NCI-H1436 (cell line): ENCODE measurements around the gene ZSCAN16.

Experiments
- DNase-seq: peaks from one replicate; lab custom pipeline; 2025; lab: John Stamatoyannopoulos, UW

ZSCAN16 gene

DNA sequence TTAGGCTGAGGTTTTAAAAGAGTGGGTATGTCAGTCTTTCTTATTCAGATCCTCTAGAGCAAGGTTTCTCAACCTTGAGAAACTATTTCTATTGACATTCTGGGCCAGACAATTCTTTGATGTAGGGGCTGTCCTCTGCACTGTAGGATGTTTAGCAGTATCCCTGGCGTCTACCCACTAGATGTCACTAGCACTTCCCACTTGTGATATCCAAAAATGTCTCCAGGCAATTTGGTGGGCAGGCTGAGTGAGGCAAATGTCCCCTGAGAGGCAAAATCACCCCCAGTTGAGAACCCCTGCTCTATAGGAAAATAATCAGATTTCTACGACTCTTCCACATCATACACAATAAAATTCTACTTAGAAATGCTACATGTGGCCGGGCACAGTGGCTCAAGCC lies 9.6 kb downstream of the ZSCAN16 start:
- peak; percentile 8 for DNase-seq

- no peak for DNase-seq
Observed at GRCh38 chr6:28134716-28135115, 10.3 kb downstream of the ZSCAN16 start.

- DNase-seq = no peak
Observed at GRCh38 chr6:28135393-28135792, 11.0 kb downstream of the ZSCAN16 start.

DNA sequence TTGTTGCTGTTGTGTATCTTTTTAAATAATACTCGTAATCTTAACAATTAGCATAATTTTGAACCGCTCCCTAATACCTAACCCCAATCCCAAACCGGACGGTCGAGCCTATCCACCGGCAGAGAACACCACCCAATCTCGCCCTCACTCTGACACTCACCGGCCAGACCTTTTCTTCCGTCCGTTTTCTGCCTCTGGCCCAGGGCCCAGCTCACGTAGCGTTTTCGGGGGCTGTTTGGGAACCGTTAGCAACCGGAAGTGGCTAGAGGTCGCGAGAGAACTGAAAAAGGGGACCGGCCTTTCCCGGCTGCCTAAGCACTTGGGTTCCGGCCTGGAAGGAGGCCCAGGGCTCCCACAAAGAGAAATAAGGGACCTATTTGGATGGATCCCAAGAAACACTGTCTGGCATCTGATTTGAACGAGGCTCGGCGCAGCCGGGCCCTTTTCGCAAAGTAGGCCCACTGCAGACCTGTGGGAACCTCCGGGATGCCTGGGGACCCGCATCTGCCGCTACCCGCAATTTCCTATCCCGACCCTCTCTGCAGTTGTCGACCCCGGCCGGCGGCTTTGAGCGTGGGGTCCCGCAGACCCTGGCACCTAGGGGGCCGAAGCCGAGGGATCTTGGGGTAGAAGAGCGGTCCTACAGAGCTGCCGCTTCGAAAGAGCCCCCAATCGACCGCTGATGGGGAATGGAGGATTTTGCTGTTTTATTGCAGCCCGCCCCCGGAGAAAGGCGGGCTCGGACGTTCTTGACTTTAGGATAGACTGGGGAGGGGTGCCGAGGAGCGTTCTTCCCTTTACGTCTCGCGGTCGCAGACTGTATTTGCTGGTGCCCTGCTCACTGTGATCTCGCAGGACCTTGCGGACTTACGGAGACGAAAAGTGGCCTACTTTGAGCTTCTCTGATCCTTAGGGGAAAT lies 12.4 kb downstream of the ZSCAN16 start:
- peak; percentile 85 for DNase-seq

DNA sequence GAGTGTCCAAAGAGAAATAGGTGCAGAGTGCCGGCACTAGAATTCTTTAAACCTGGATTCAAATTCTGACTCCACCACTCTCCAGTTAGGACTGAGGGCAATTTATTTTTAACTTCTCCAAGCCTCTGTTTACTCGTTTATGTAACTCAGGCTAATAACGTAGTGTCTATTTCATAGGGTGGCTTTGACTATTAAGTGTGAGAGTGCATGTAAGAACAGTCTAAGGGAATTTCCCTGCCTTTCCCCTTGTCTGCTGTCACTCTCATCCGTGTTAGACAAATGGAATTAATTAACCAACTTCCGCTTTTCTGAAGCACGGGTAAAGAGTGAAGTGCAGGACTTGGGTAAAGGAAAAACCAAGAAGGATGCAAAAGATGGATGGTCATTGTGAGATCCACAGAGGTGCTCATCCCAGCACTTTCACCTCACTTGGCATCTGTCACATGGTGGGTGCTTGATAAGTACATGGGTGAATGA lies 13.1 kb downstream of the ZSCAN16 start:
- no peak for DNase-seq

DNA sequence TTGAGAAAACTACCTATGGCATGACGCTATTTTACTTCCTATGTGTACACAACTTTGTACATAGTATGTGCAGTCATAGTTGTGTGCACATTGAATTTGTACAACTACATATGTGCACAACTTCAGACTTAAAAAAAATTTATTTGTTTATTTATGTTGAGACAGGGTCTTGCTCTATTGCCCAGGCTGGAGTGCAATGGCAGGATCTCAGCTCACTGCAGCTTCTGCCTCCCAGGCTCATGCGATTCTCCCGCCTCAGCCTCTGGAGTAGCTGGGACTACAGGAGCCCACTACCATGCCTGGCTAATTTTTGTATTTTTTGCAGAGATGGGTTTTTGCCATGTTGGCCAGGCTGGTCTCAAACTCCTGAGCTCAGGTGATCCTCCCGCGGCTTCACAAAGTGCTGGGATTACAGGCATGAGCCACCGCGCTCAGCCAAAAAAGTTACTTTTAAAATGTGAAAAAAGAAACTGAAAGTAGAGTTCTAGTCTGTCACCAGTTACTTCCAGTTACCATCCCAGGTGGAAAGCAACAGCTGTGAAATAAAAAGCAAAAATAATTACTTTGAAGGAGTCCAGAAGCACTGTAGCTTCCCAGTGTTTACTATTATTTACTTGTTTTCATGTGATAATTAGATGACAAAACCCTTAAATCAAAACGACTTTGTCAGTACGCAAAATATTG lies 15.6 kb downstream of the ZSCAN16 start:
- DNase-seq = no peak

DNA sequence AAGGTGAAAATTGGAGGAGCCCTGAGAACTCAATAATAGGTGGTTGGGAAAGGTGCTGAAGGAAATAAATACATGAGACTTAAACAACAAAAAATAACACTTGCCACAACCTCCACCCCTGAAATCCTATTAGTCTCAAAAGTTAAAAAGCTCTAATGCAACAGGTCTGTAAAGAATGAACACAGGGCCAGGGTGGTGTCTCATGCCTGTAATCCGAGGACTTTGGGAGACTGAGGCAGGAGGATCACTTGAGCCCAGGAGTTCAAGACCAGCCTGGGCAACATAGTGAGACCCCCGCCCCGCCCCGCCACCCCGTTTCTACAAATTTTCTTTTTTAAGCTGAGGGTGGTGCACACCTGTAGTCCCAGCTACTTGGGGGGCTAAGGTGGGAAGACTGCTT lies 16.2 kb downstream of the ZSCAN16 start:
- no peak for DNase-seq

DNA sequence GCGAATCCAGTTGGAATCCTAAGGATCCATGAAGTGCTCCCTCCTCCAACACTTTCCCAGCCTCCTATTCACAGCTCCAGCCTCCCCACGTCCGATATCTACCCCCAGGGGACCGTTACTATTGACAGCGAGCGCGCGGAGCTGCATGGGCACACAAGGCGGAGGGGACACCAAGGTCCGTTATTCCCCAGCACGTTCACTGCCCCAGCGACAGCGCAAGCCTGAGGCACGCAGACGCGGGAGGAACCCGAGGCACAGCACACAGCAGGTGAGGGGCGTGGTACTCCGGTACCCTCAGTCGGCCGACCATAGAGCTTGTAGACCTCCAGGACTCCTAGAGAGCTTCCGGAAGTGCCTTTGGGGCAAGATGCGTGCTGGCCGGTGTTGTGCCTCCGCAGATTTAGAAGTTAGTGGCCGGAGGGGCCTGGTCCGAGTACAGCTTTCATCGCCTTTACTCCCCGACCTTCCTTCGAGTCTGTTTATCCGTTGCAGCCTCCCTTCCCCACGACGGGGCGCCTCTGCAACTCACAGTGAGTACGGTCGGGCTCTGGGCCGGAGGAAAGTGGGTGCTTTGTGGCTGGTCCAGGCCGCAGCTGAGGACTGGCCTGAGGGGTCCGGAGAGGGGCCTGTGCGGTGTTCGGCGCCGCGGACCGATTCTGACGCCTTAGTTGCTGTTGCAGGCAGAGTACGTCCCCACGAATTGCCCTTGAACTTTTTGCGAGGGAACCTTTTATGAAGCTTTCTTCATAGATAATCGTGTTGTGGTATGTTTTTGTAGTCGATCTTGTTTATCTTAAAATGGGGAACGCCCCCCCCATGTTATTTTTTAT lies 17.3 kb downstream of the ZSCAN16 start, which contains the start of gene ZKSCAN8:
ZKSCAN8 (plus strand) TSS at position 384 of the 830 bp plus-strand sequence. CDS start 6,525 bp downstream, outside the sequence.
- peak; percentile 85 for DNase-seq

DNA sequence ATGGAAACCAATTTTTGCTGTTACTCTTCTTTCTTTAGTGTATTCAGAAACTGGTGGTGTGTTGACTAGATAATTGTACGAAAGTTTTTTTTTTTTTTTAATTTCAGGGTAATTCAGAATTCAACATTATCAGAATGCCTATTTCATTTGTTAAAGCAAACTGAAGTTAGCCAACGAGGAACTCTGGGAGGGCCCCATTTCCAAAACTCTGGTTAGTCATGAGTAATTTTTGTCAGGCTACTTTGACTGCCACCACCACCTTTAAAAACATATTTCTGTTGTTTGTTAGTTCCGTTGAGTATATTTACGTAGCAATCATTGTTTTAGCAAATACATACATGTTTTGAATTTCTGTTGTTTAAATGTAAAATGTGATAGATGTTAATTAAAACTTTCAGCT lies 18.0 kb downstream of the ZSCAN16 start:
- DNase-seq = no peak

- no peak for DNase-seq
Observed at GRCh38 chr6:28145231-28145630, 20.8 kb downstream of the ZSCAN16 start.

DNA sequence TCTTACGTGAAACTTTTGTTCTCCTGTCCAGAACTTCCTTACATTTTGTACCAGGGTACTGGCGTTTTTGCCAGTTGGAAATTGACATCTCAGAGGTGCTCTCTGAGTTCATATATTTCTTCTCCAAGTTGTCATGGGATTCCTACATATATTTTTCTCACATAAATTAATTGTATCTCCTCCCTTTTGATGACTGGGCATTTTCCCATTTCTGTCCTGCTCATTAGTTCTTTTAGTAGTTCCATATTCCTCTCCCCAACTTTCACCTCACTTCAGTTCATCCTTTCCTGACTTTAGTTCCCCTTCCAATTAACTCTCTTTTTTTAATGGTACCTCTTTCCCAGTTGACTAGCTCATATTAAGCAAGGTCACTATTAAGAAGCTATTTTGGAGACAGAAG lies 28.1 kb downstream of the ZSCAN16 start:
- DNase-seq = no peak

- DNase-seq = no peak
Observed at GRCh38 chr6:28153546-28153945, 29.1 kb downstream of the ZSCAN16 start.

DNA sequence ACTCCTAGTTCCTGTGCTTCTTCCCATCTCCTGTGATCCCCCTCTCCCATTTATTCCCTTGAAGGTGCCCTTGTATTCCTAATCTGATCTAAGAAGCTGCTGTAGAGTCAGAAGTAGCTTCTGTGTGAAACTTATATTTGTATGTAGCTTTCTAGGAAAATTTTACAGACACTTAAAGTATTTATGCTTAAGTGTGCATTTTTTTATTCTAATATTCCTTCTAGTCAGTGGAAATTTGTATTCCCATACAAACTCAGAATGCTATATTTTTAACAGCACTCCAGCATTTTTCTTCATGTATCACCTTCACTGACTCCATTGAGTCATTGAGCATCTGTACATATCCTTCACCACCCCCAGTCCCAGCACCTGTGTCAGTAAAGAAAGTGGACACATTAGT lies 29.9 kb downstream of the ZSCAN16 start:
- DNase-seq = no peak

- DNase-seq = no peak
Observed at GRCh38 chr6:28158318-28158717, 33.9 kb downstream of the ZSCAN16 start.

- no peak for DNase-seq
Observed at GRCh38 chr6:28159029-28159607, 34.7 kb downstream of the ZSCAN16 start.

DNA sequence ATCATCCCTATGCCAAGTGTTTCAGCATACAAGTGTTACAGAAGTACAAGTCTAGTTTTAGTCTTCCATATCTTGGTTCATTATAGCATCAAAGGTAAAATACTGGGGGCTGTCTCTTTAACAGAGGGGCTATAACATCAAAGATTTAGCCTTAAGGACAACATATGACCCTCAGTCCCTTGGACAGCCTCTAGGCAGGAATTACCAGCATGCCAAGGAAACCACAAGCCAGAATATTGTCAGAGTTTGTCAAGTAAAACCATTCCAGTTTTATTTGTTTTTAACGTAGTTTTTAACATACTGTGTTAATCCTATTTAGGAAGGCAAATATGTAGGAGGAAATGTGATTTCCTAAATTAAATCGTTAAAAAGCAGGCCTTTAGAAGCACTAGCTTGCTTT lies 35.8 kb downstream of the ZSCAN16 start:
- DNase-seq = no peak

DNA sequence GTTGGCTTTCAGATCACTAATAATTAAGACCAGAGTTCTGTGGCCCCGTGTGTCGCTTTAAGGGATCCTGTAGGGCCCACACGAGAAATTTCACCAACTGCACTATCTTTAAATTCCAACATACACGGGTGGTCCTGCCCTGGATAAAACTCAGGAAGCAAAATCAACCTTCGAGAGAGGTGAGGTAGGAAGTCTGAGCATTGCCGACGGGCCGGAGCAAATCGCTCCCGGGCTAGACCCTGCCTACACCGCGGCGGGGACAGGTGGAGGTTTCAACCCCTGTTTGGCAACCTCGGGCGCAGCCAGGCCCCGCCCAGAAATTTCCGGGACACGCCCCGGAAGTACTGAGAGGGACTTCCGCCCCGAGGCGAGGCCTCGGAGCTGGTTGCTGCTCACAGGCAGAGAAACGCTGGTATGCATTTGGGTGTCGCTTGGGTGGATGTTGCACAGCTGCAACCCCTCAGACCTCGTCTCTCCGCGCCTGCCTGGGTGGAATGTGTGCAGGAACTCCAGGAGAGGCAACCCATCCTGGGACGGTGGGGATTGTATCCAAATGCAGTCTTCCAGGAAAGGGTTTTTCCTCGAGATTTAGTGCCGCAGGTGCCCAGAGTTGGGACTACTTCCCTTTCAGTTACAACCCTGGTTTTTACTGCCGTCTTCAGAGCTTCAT lies 37.1 kb downstream of the ZSCAN16 start:
- peak; percentile 82 for DNase-seq

DNA sequence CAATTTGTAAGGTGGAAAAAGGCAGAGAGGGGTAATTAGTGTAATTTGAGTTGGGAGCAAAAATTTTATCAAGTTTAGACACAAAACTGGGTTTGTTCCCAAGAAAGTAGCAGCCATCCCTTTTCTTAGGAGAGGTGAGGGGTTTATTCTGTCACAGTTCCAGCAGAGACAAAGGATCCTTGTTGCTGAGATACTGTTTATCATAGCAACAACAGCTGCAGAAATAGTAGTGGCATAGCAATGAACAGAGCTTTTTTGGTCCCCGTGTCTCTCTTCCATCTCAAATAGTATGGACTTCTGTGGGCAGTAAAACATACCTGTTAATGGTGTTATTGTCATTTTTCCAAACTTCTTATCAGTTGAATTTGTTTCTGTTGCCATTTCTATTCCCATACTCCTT lies 41.2 kb downstream of the ZSCAN16 start:
- no peak for DNase-seq

GRCh38 chr6:28167068-28167467 lies 42.7 kb downstream of the ZSCAN16 start:
- DNase-seq = no peak

- no peak for DNase-seq
Observed at GRCh38 chr6:28167926-28168325, 43.5 kb downstream of the ZSCAN16 start.

DNA sequence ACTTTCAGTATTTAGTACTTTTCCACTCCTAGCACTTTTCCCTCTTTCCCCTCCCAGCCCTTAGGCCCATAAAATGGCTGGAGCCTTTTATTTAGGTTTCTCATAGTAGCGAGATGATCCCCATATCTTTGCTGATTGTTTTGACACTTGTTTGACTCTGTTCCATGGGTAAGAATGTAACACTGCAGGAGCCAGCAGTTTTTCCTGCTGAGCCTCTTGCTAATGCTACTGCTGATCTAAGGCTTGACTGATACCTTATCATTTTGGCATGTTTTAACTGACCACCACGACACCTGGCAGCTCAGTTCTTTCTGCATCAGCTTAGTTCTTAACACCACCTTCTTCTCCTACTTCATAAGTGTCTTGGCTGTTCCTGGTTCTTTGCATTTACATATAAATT lies 46.9 kb downstream of the ZSCAN16 start:
- no peak for DNase-seq
